ENCODE measurements around the gene TBC1D9. TPM values are rescaled to one million over a fixed set of nuclear protein-coding genes. Genes with fewer than 3 reads are reported as not detected.

Gene TBC1D9
- total RNA-seq, 1 experiment from 2014 or later = 9.5 TPM

- Histone ChIP-seq H4K20me1 (ENCODE audit: insufficient read depth) (no peaks in the 10 kb centered on the region), H3K4me1 (ENCODE audit: control insufficient read depth in 1 of 2, insufficient read depth in 2 of 2, low read length in 2 of 2) (no peaks in the 10 kb centered on the region), H3K9me2 (ENCODE audit: insufficient read depth) (no peaks in the 10 kb centered on the region), H3K4me2 (ENCODE audit: low read length) (no peak overlapping the region), H3K27ac (ENCODE audit: low read depth, low read length) (no peak overlapping the region), H2AFZ (ENCODE audit: low read depth, low read length, poor library complexity, severe bottlenecking) (no peak overlapping the region), H3K79me2 (ENCODE audit: insufficient read depth, low read length) (no peaks in the 10 kb centered on the region), H3K4me3 (replicated peaks in 1 of 2; ENCODE audit: low read depth in 1 of 2, low read length in 2 of 2) (no peak overlapping the region), H3K27me3 (ENCODE audit: insufficient read depth, low read length) (no peaks in the 10 kb centered on the region), H3K9ac (ENCODE audit: low read length) (no peak overlapping the region), H3K9me3 (ENCODE audit: control insufficient read depth in 1 of 2, insufficient read depth in 1 of 2, low read depth in 1 of 2, low read length in 2 of 2) (no peaks in the 10 kb centered on the region), H3K36me3 (ENCODE audit: control insufficient read depth in 1 of 2, insufficient read depth in 2 of 2, low read length in 2 of 2) (no peaks in the 10 kb centered on the region)
- ChIA-PET RAD21 (ENCODE audit: low non-redundant PET in 1 of 2, low total read pairs in 2 of 2, uncharacterized antibody in 2 of 2, unreplicated experiment in 2 of 2) (no interaction called here), POLR2A (no interaction called here), CTCF (no interaction called here)
- TF ChIP-seq ZBTB33 (IDR thresholded peaks at IDR 0.05; ENCODE audit: extremely low read depth, insufficient replicate concordance, low read length) (no peak), EZH2phosphoT487 (IDR thresholded peaks at IDR 0.05; ENCODE audit: borderline replicate concordance) (no peak), RAD21 (IDR thresholded peaks at IDR 0.05; ENCODE audit: low read depth) (no peak), POLR2A (IDR thresholded peaks at IDR 0.05; ENCODE audit: borderline replicate concordance, extremely low read depth, insufficient read depth, insufficient read length) (no peak), ZFX (IDR thresholded peaks at IDR 0.05) (no peak), EZH2 (IDR thresholded peaks at IDR 0.05) (no peak), YY1 (IDR thresholded peaks at IDR 0.05; ENCODE audit: extremely low read depth, insufficient replicate concordance, low read depth, low read length) (no peak), EGR1 (IDR thresholded peaks at IDR 0.05; ENCODE audit: low read depth) (no peak), FOSL1 (IDR thresholded peaks at IDR 0.05; ENCODE audit: low read depth) (no peak), TCF7L2 (IDR thresholded peaks at IDR 0.05; ENCODE audit: borderline replicate concordance, extremely low read depth, insufficient read depth, insufficient read length) (no peak), POLR2AphosphoS5 (IDR thresholded peaks at IDR 0.05; ENCODE audit: low read depth, low read length) (no peak), MAX (IDR thresholded peaks at IDR 0.05) (no peak), ELF1 (IDR thresholded peaks at IDR 0.05; ENCODE audit: borderline replicate concordance, low read depth) (no peak), ATF3 (IDR thresholded peaks at IDR 0.05) (no peak)
- no peak for DNase-seq (ENCODE audit: low read depth, low spot score)
- intact Hi-C loops (cut with micrococcal nuclease) = no loop called here
- BruUV-seq (replicated peaks) = no TSS peak
- no peak for ATAC-seq
Measured at GRCh38 chr4:140702096-140702757, 54.0 kb downstream of the TBC1D9 start.
